ENCODE results near the gene TMEM178B. TPM values are rescaled to one million over a fixed set of nuclear protein-coding genes. Genes with fewer than 3 reads are reported as not detected.

Gene TMEM178B
- total RNA-seq, 1 experiment from 2014 or later: not detected

GRCh38 chr7:141484907-141485306, 411.0 kb downstream of the TMEM178B start:
- H3K9me3 ChIP-seq (ENCODE audit: insufficient read depth, low read depth): no peaks in the 10 kb centered on the region
- H3K36me3 ChIP-seq (ENCODE audit: low read depth): no peaks in the 10 kb centered on the region
- ChIA-PET POLR2A (ENCODE audit: unreplicated experiment) (no interaction called here), CTCF (no interaction called here)
- H3K79me2 ChIP-seq (ENCODE audit: low read depth): no peaks in the 10 kb centered on the region
- intact Hi-C loops (cut with micrococcal nuclease; ENCODE audit: unreplicated experiment): no loop called here
- TF ChIP-seq EZH2 (IDR thresholded peaks at IDR 0.05; ENCODE audit: low read depth) (no peak), CTCF (conservative IDR thresholded peaks at IDR 0.05) (no peak)
- H3K4me2 ChIP-seq: no peak overlapping the region
- no TSS peak for BruUV-seq (replicated peaks)
- no peaks in the 10 kb centered on the region for H4K20me1 ChIP-seq (ENCODE audit: insufficient read depth)
- no peak for DNase-seq
- no peak overlapping the region for H2AFZ ChIP-seq
- H3K27me3 ChIP-seq (ENCODE audit: insufficient read depth, low read depth): peaks cover 87% of the 10 kb centered on the region
- no peaks in the 10 kb centered on the region for H3F3A ChIP-seq (ENCODE audit: insufficient read depth, low read depth)
- no peaks in the 10 kb centered on the region for H3K9me2 ChIP-seq (ENCODE audit: insufficient read depth)
- H3K27ac ChIP-seq: no peak overlapping the region
- H3K4me3 ChIP-seq: no peak overlapping the region
- H3K4me1 ChIP-seq (replicated peaks; ENCODE audit: insufficient read depth): no peaks in the 10 kb centered on the region

GRCh38 chr7:141486959-141487358, 413.1 kb downstream of the TMEM178B start:
- Histone ChIP-seq H3K4me3 (no peak overlapping the region), H3K4me1 (replicated peaks; ENCODE audit: insufficient read depth) (no peaks in the 10 kb centered on the region), H3K9me2 (ENCODE audit: insufficient read depth) (no peaks in the 10 kb centered on the region), H3K27me3 (ENCODE audit: insufficient read depth, low read depth) (peaks cover 87% of the 10 kb centered on the region), H3K9me3 (ENCODE audit: insufficient read depth, low read depth) (no peaks in the 10 kb centered on the region), H3K27ac (no peak overlapping the region), H3K79me2 (ENCODE audit: low read depth) (no peaks in the 10 kb centered on the region), H4K20me1 (ENCODE audit: insufficient read depth) (no peaks in the 10 kb centered on the region), H3F3A (ENCODE audit: insufficient read depth, low read depth) (no peaks in the 10 kb centered on the region), H3K36me3 (ENCODE audit: low read depth) (no peaks in the 10 kb centered on the region), H3K4me2 (no peak overlapping the region), H2AFZ (no peak overlapping the region)
- ChIA-PET POLR2A (ENCODE audit: unreplicated experiment) (no interaction called here), CTCF (no interaction called here)
- intact Hi-C loops (cut with micrococcal nuclease; ENCODE audit: unreplicated experiment): no loop called here
- no peak for TF ChIP-seq EZH2 (IDR thresholded peaks at IDR 0.05; ENCODE audit: low read depth)
- TF ChIP-seq CTCF (conservative IDR thresholded peaks at IDR 0.05): no peak
- no TSS peak for BruUV-seq (replicated peaks)
- no peak for DNase-seq

- H4K20me1 ChIP-seq (ENCODE audit: insufficient read depth): no peaks in the 10 kb centered on the region
- no TSS peak for BruUV-seq (replicated peaks)
- H3K9me3 ChIP-seq (ENCODE audit: insufficient read depth, low read depth): no peaks in the 10 kb centered on the region
- H3K36me3 ChIP-seq (ENCODE audit: low read depth): no peaks in the 10 kb centered on the region
- H3K9me2 ChIP-seq (ENCODE audit: insufficient read depth): no peaks in the 10 kb centered on the region
- H3F3A ChIP-seq (ENCODE audit: insufficient read depth, low read depth): no peaks in the 10 kb centered on the region
- DNase-seq: no peak
- ChIA-PET POLR2A (ENCODE audit: unreplicated experiment) (no interaction called here), CTCF (no interaction called here)
- H3K4me1 ChIP-seq (replicated peaks; ENCODE audit: insufficient read depth): no peaks in the 10 kb centered on the region
- no peak overlapping the region for H3K4me3 ChIP-seq
- no peak overlapping the region for H2AFZ ChIP-seq
- H3K79me2 ChIP-seq (ENCODE audit: low read depth): no peaks in the 10 kb centered on the region
- no peak overlapping the region for H3K27ac ChIP-seq
- TF ChIP-seq CTCF (conservative IDR thresholded peaks at IDR 0.05) (no peak), EZH2 (IDR thresholded peaks at IDR 0.05; ENCODE audit: low read depth) (no peak)
- intact Hi-C loops (cut with micrococcal nuclease; ENCODE audit: unreplicated experiment): no loop called here
- no peak overlapping the region for H3K4me2 ChIP-seq
- peaks cover 83% of the 10 kb centered on the region for H3K27me3 ChIP-seq (ENCODE audit: insufficient read depth, low read depth)
Observed at GRCh38 chr7:141490474-141490873, 416.6 kb downstream of the TMEM178B start.

Measured in PC-9 (cell line).